Neural cell (in vitro differentiated cells): ENCODE data around the gene ATP11C. TPM values are rescaled to one million over a fixed set of nuclear protein-coding genes. Genes with fewer than 3 reads are reported as not detected.

Experiments used
- H2AFZ ChIP-seq: fragments of 200-600, 300-800 bp; sonication (generic), shearing (Covaris generic); 2 replicates; pipeline ENCODE4 v1.6.0; 2014; ENCODE audit warnings: low read depth, mild to moderate bottlenecking, antibody characterized with exemption, low read length, moderate library complexity
- H3F3A ChIP-seq: fragments of 200-600 bp; shearing (Covaris generic); 2 replicates; pipeline ENCODE4 v1.6.1; 2016; ENCODE audit warnings: mild to moderate bottlenecking, moderate library complexity, mixed read lengths, antibody characterized with exemption, low read length; ENCODE audit not compliant: insufficient read depth, poor library complexity, severe bottlenecking
- H3K27ac ChIP-seq: fragments of 200-600, 300-800 bp; sonication (generic), shearing (Covaris generic); 2 replicates; pipeline ENCODE4 v1.5.1; 2014; ENCODE audit warnings: mild to moderate bottlenecking, low read length, moderate library complexity
- H3K27me3 ChIP-seq: fragments of 300-800, 200-600 bp; sonication (generic), shearing (Covaris generic); 2 replicates; pipeline ENCODE4 v1.6.0; 2014; ENCODE audit warnings: mild to moderate bottlenecking, low read depth, low read length, moderate library complexity; ENCODE audit not compliant: insufficient read depth
- H3K36me3 ChIP-seq: fragments of 300-800, 200-600 bp; sonication (generic), shearing (Covaris generic); 2 replicates; pipeline ENCODE4 v1.5.1; 2014; ENCODE audit warnings: mild to moderate bottlenecking, antibody characterized with exemption, low read length, moderate library complexity; ENCODE audit not compliant: insufficient read depth
- H3K4me2 ChIP-seq: fragments of 300-800, 200-600 bp; sonication (generic), shearing (Covaris generic); 2 replicates; pipeline ENCODE4 v1.6.0; 2014; ENCODE audit warnings: mild to moderate bottlenecking, low read length
- H3K4me3 ChIP-seq: fragments of 300-800, 200-600 bp; sonication (generic), shearing (Covaris generic); 2 replicates; pipeline ENCODE4 v1.5.1; 2014; ENCODE audit warnings: mild to moderate bottlenecking, low read length, moderate library complexity
- H3K79me2 ChIP-seq: fragments of 200-600 bp; shearing (Covaris generic); replicated peaks from 2 replicates; pipeline ENCODE4 v1.6.0; 2014; ENCODE audit warnings: mild to moderate bottlenecking, low read length, moderate library complexity; ENCODE audit not compliant: insufficient read depth
- H3K9ac ChIP-seq: fragments of 300-800, 200-600 bp; sonication (generic), shearing (Covaris generic); 2 replicates; pipeline ENCODE4 v1.6.1; 2016; ENCODE audit warnings: mild to moderate bottlenecking, low read length, mixed read lengths
- H3K9me2 ChIP-seq: fragments of 200-600 bp; shearing (Covaris generic); 2 replicates; pipeline ENCODE4 v1.6.1; 2016; ENCODE audit warnings: mild to moderate bottlenecking, low read length, mixed read lengths; ENCODE audit not compliant: insufficient read depth
- H3K9me3 ChIP-seq: fragments of 200-600, 300-800 bp; sonication (generic), shearing (Covaris generic); 2 replicates; pipeline ENCODE4 v1.6.1; 2016; ENCODE audit warnings: mild to moderate bottlenecking, mixed run types, low read length, moderate library complexity, mixed read lengths
- H4K20me1 ChIP-seq: fragments of 200-600 bp; shearing (Covaris generic); 2 replicates; pipeline ENCODE4 v1.6.1; 2016; ENCODE audit warnings: mild to moderate bottlenecking, mixed run types; ENCODE audit not compliant: insufficient read depth
- EP300 ChIP-seq: fragments of 450-650 bp; conservative IDR thresholded peaks from 2 replicates; pipeline ENCODE4 v1.6.1; 2014; ENCODE audit warnings: antibody characterized with exemption, mild to moderate bottlenecking, moderate library complexity; ENCODE audit not compliant: poor library complexity, severe bottlenecking
- EZH2 ChIP-seq: fragments of 200-600, 300-800 bp; shearing (Covaris generic), sonication (generic); IDR thresholded peaks from 2 replicates; pipeline ENCODE4 v1.6.1; 2014; ENCODE audit warnings: antibody characterized with exemption, low read length, borderline replicate concordance, mild to moderate bottlenecking; ENCODE audit not compliant: insufficient read depth, poor library complexity, severe bottlenecking
- MXI1 ChIP-seq: fragments of 450-650 bp; conservative IDR thresholded peaks from 2 replicates; pipeline ENCODE4 v1.6.1; 2014; ENCODE audit warnings: antibody characterized with exemption, mild to moderate bottlenecking; ENCODE audit not compliant: poor library complexity, severe bottlenecking
- POLR2AphosphoS5 ChIP-seq: IDR thresholded peaks from 2 replicates; pipeline ENCODE4 v1.6.1; 2012
- RAD21 ChIP-seq: fragments of 450-650 bp; conservative IDR thresholded peaks from 2 replicates; pipeline ENCODE4 v1.6.1; 2014; ENCODE audit warnings: antibody characterized with exemption, mild to moderate bottlenecking, moderate library complexity
- SMC3 ChIP-seq: fragments of 450-650 bp; conservative IDR thresholded peaks from 2 replicates; pipeline ENCODE4 v1.6.1; 2014; ENCODE audit warnings: antibody characterized with exemption, mild to moderate bottlenecking, moderate library complexity; ENCODE audit not compliant: poor library complexity
- TAF1 ChIP-seq: IDR thresholded peaks from 2 replicates; pipeline ENCODE4 v1.6.1; 2012; ENCODE audit warnings: low read depth
- polyA plus RNA-seq: library from polyadenylated mRNA; depleted of rRNA; stranded (reverse); fragments of >200 nt; gene quantifications from 2 replicates; pipeline ENCODE4 v1.2.3, GENCODE V29; 2014
- TF ChIP-seq, protein P1 (sequence below): IDR thresholded peaks from 2 replicates; pipeline ENCODE4 v1.6.1; 2012; ENCODE audit warnings: borderline replicate concordance
- TF ChIP-seq, protein P2 (sequence below): fragments of 450-650 bp; IDR thresholded peaks from 2 replicates; pipeline ENCODE4 v1.5.1; 2014; ENCODE audit warnings: antibody characterized with exemption, mild to moderate bottlenecking, moderate library complexity; ENCODE audit not compliant: poor library complexity, severe bottlenecking

The ATP11C gene
- polyA plus RNA-seq, 1 donor from 2014 or later, result 111 TPM

DNA sequence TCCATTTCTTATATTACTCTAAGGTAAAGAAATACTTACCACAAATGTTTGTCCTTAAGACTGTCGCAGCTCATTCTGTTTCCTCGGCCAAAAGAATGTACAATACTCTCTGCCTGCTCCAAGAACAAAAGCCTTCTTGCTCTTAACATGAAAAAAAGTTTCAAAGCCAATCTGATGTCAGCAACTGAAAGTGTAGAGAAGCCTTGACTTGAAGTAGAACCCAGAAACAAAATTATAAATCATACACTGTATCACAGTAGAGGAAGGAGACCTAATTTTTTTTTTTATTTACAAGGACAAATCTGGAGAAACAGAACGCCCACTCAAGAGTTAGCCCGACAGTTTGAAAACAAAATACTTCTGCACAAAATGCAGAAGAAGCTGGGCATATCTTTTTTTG lies 224.8 kb downstream of the ATP11C start, which contains the start of gene MCF2:
Gene MCF2, minus strand, starts transcription at position 101 of the 400 bp plus-strand sequence. CDS start 56,423 bp downstream, outside the sequence.
- Histone ChIP-seq H3K79me2 (no peaks in the 10 kb centered on the region), H3F3A (no peaks in the 10 kb centered on the region), H3K27me3 (no peaks in the 10 kb centered on the region), H4K20me1 (no peaks in the 10 kb centered on the region), H3K27ac (no peak within 1 kb of the TSS), H2AFZ (no peak within 1 kb of the TSS), H3K9me2 (no peaks in the 10 kb centered on the region), H3K9me3 (no peaks in the 10 kb centered on the region), H3K4me3 (no peak within 1 kb of the TSS), H3K36me3 (no peaks in the 10 kb centered on the region), H3K9ac (no peak within 1 kb of the TSS), H3K4me2 (no peak within 1 kb of the TSS)
- no peak for TF ChIP-seq MXI1

DNA sequence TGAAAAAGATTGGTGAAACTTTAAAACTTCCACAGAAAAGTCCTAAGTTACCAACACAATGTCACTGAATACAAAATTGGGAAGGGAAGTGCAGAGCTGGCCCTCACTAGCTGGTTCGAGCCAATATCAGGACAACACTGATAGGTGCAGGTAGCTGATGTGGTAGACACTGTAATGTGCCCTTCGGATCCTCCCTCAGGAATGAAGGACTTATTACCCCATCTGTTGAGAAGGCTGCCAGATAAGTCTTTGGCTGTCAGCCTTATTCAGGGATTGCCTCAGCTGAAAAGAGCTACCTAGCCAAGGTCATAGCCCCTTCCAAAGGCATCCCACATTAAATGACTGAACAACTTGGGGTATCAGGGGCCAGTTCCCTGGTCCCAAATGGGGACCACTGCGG lies 230.2 kb downstream of the ATP11C start:
- Histone ChIP-seq H3K27me3 (no peaks in the 10 kb centered on the region), H3F3A (no peaks in the 10 kb centered on the region), H3K9me2 (no peaks in the 10 kb centered on the region), H3K36me3 (no peaks in the 10 kb centered on the region), H3K79me2 (no peaks in the 10 kb centered on the region), H2AFZ (no peak overlapping the region), H4K20me1 (no peaks in the 10 kb centered on the region), H3K9ac (no peak overlapping the region), H3K4me2 (no peak overlapping the region), H3K27ac (no peak overlapping the region), H3K4me3 (no peak overlapping the region), H3K9me3 (no peaks in the 10 kb centered on the region)
- TF ChIP-seq, protein P1, sequence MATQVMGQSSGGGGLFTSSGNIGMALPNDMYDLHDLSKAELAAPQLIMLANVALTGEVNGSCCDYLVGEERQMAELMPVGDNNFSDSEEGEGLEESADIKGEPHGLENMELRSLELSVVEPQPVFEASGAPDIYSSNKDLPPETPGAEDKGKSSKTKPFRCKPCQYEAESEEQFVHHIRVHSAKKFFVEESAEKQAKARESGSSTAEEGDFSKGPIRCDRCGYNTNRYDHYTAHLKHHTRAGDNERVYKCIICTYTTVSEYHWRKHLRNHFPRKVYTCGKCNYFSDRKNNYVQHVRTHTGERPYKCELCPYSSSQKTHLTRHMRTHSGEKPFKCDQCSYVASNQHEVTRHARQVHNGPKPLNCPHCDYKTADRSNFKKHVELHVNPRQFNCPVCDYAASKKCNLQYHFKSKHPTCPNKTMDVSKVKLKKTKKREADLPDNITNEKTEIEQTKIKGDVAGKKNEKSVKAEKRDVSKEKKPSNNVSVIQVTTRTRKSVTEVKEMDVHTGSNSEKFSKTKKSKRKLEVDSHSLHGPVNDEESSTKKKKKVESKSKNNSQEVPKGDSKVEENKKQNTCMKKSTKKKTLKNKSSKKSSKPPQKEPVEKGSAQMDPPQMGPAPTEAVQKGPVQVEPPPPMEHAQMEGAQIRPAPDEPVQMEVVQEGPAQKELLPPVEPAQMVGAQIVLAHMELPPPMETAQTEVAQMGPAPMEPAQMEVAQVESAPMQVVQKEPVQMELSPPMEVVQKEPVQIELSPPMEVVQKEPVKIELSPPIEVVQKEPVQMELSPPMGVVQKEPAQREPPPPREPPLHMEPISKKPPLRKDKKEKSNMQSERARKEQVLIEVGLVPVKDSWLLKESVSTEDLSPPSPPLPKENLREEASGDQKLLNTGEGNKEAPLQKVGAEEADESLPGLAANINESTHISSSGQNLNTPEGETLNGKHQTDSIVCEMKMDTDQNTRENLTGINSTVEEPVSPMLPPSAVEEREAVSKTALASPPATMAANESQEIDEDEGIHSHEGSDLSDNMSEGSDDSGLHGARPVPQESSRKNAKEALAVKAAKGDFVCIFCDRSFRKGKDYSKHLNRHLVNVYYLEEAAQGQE, result no peak
- TF ChIP-seq SMC3 (no peak), MXI1 (no peak), POLR2AphosphoS5 (no peak), EP300 (no peak), RAD21 (no peak), TAF1 (no peak), EZH2 (no peak)
- TF ChIP-seq, protein P2, sequence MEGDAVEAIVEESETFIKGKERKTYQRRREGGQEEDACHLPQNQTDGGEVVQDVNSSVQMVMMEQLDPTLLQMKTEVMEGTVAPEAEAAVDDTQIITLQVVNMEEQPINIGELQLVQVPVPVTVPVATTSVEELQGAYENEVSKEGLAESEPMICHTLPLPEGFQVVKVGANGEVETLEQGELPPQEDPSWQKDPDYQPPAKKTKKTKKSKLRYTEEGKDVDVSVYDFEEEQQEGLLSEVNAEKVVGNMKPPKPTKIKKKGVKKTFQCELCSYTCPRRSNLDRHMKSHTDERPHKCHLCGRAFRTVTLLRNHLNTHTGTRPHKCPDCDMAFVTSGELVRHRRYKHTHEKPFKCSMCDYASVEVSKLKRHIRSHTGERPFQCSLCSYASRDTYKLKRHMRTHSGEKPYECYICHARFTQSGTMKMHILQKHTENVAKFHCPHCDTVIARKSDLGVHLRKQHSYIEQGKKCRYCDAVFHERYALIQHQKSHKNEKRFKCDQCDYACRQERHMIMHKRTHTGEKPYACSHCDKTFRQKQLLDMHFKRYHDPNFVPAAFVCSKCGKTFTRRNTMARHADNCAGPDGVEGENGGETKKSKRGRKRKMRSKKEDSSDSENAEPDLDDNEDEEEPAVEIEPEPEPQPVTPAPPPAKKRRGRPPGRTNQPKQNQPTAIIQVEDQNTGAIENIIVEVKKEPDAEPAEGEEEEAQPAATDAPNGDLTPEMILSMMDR, result no peak

DNA sequence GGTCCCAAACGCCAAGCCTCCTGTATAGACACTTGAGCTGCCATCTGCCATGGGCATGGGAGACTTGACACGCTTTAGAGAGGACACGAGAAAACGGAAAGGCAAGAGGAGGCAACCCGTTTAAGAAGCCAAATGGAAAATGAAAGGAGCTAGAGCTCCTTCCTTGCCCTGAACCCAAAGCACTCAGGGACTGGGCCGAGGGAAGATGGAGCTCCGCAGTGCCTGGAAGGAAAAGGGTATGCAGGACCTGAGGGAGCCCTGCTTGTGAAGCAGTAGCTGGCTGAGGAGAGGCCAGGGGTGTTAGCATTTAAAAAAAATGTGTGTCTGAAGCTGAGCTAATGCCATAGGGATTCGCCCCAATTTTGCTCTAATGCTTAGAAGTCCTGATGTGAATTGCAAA lies 239.9 kb downstream of the ATP11C start:
- H3K27me3 ChIP-seq, result peaks cover 22% of the 10 kb centered on the region
- no peaks in the 10 kb centered on the region for H3K9me3 ChIP-seq
- H3K36me3 ChIP-seq, result no peaks in the 10 kb centered on the region
- no peaks in the 10 kb centered on the region for H3K79me2 ChIP-seq
- H3K9me2 ChIP-seq, result no peaks in the 10 kb centered on the region
- H3K27ac ChIP-seq, result no peak overlapping the region
- H4K20me1 ChIP-seq, result no peaks in the 10 kb centered on the region
- no peak overlapping the region for H3K4me2 ChIP-seq
- H3K4me3 ChIP-seq, result no peak overlapping the region
- H3F3A ChIP-seq, result no peaks in the 10 kb centered on the region
- H3K9ac ChIP-seq, result no peak overlapping the region
- H2AFZ ChIP-seq, result no peak overlapping the region
- TF ChIP-seq TAF1 (no peak), EP300 (no peak), POLR2AphosphoS5 (no peak), MXI1 (no peak)
- TF ChIP-seq, protein P2, result no peak
